ENCODE results near the gene RNF213.

The RNF213 gene

GRCh38 chr17:80367503-80367902, 106.9 kb downstream of the RNF213 start:
- H3K4me2 ChIP-seq (ENCODE audit: low read length) = no peak overlapping the region
- H3K27ac ChIP-seq = no peak overlapping the region
- H3K9ac ChIP-seq = no peak overlapping the region
- no peak for TF ChIP-seq CTCF (IDR thresholded peaks at IDR 0.05)
- no peak overlapping the region for H3K4me3 ChIP-seq (ENCODE audit: low read depth, low read length)
- peaks cover 5% of the 10 kb centered on the region for H3K79me2 ChIP-seq
- no peaks in the 10 kb centered on the region for H3K27me3 ChIP-seq (ENCODE audit: control insufficient read depth, insufficient read depth, low read length)
- no peaks in the 10 kb centered on the region for H3K4me1 ChIP-seq
- no peak overlapping the region for H2AFZ ChIP-seq
- no peaks in the 10 kb centered on the region for H3K9me3 ChIP-seq (ENCODE audit: control insufficient read depth, low read length)
- no peaks in the 10 kb centered on the region for H3K36me3 ChIP-seq (ENCODE audit: control insufficient read depth, insufficient read depth, low read length)

- no peak overlapping the region for H3K4me2 ChIP-seq (ENCODE audit: low read length)
- no peaks in the 10 kb centered on the region for H3K27me3 ChIP-seq (ENCODE audit: control insufficient read depth, insufficient read depth, low read length)
- H3K36me3 ChIP-seq (ENCODE audit: control insufficient read depth, insufficient read depth, low read length) = no peaks in the 10 kb centered on the region
- H3K9me3 ChIP-seq (ENCODE audit: control insufficient read depth, low read length) = no peaks in the 10 kb centered on the region
- H3K27ac ChIP-seq = no peak overlapping the region
- H2AFZ ChIP-seq = no peak overlapping the region
- TF ChIP-seq CTCF (IDR thresholded peaks at IDR 0.05) = no peak
- peaks cover 4% of the 10 kb centered on the region for H3K79me2 ChIP-seq
- no peak overlapping the region for H3K9ac ChIP-seq
- no peak overlapping the region for H3K4me3 ChIP-seq (ENCODE audit: low read depth, low read length)
- no peaks in the 10 kb centered on the region for H3K4me1 ChIP-seq
These were observed 110.5 kb downstream of the RNF213 start for GRCh38 chr17:80371196-80371595.

- no peaks in the 10 kb centered on the region for H3K9me3 ChIP-seq (ENCODE audit: control insufficient read depth, low read length)
- no peak for TF ChIP-seq CTCF (IDR thresholded peaks at IDR 0.05)
- H3K4me3 ChIP-seq (ENCODE audit: low read depth, low read length) = no peak overlapping the region
- peaks cover 4% of the 10 kb centered on the region for H3K79me2 ChIP-seq
- no peak overlapping the region for H3K9ac ChIP-seq
- no peaks in the 10 kb centered on the region for H3K27me3 ChIP-seq (ENCODE audit: control insufficient read depth, insufficient read depth, low read length)
- no peaks in the 10 kb centered on the region for H3K4me1 ChIP-seq
- H2AFZ ChIP-seq = no peak overlapping the region
- no peak overlapping the region for H3K4me2 ChIP-seq (ENCODE audit: low read length)
- H3K36me3 ChIP-seq (ENCODE audit: control insufficient read depth, insufficient read depth, low read length) = no peaks in the 10 kb centered on the region
- no peak overlapping the region for H3K27ac ChIP-seq
These were observed 111.8 kb downstream of the RNF213 start for GRCh38 chr17:80372456-80372855.

GRCh38 chr17:80372922-80373570, 112.4 kb downstream of the RNF213 start:
- no peak overlapping the region for H3K27ac ChIP-seq
- H3K79me2 ChIP-seq = peaks cover 6% of the 10 kb centered on the region
- no peaks in the 10 kb centered on the region for H3K36me3 ChIP-seq (ENCODE audit: control insufficient read depth, insufficient read depth, low read length)
- no peak overlapping the region for H2AFZ ChIP-seq
- H3K9ac ChIP-seq = no peak overlapping the region
- no peaks in the 10 kb centered on the region for H3K9me3 ChIP-seq (ENCODE audit: control insufficient read depth, low read length)
- no peaks in the 10 kb centered on the region for H3K27me3 ChIP-seq (ENCODE audit: control insufficient read depth, insufficient read depth, low read length)
- no peak for TF ChIP-seq CTCF (IDR thresholded peaks at IDR 0.05)
- H3K4me1 ChIP-seq = no peaks in the 10 kb centered on the region
- no peak overlapping the region for H3K4me2 ChIP-seq (ENCODE audit: low read length)
- no peak overlapping the region for H3K4me3 ChIP-seq (ENCODE audit: low read depth, low read length)

- Histone ChIP-seq H3K4me3 (ENCODE audit: low read depth, low read length) (no peak overlapping the region), H3K36me3 (ENCODE audit: control insufficient read depth, insufficient read depth, low read length) (no peaks in the 10 kb centered on the region), H3K4me1 (no peaks in the 10 kb centered on the region), H3K9ac (no peak overlapping the region), H3K4me2 (ENCODE audit: low read length) (no peak overlapping the region), H2AFZ (no peak overlapping the region), H3K79me2 (peaks cover 6% of the 10 kb centered on the region), H3K9me3 (ENCODE audit: control insufficient read depth, low read length) (no peaks in the 10 kb centered on the region), H3K27ac (no peak overlapping the region), H3K27me3 (ENCODE audit: control insufficient read depth, insufficient read depth, low read length) (no peaks in the 10 kb centered on the region)
- TF ChIP-seq CTCF (IDR thresholded peaks at IDR 0.05) = no peak
These were observed 113.5 kb downstream of the RNF213 start for GRCh38 chr17:80374039-80374731.
